NCI-H1930 (cell line): ENCODE results near the gene TMEM132C.

Experiments
- DNase-seq, 2 experiments: peaks; one replicate each; lab custom pipeline; 2025; lab: John Stamatoyannopoulos, UW

TMEM132C gene

DNA sequence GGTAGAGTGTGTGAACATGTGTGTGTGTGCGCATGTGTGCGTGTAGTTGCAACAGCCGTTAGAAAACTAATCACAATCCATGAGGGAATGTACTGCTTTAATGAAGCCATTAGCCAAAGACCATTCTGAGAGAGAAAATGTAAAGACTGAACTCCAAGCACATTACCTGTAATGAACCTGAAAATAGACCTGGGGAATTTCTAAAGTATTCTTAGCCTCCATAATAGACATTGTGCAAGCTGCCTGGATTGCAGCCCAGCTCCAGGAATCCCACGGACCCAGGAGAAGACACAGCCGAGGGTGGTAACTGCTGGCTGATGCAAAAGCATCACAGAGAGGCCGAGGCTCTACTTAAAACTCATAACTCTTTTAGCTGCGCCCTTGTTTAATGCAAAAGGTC lies 400.2 kb downstream of the TMEM132C start:
- no peak for DNase-seq

DNA sequence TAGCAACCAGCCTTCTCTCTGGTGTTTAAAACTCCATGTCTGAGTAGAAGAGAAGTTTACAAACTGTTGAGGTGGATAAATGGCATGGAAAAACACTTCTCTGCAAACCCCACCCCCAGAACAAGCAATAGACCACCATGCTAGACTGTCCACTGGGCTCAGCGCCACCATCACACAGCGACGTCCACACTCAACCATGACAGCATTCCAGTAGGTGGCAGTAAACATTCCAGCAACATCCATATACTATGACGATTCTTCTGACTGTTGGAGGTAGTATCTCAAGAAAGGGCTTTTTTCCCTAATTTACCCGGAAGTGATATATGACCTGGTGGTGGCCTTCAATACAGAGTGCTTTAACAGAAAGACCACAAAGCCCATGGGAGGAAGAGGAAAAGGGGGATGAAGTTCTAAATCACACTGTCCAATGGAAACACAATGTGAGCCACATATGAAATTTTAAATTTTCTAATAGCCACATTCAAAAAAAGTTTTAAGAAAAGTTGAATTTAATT lies 404.6 kb downstream of the TMEM132C start:
- no peak for DNase-seq

DNA sequence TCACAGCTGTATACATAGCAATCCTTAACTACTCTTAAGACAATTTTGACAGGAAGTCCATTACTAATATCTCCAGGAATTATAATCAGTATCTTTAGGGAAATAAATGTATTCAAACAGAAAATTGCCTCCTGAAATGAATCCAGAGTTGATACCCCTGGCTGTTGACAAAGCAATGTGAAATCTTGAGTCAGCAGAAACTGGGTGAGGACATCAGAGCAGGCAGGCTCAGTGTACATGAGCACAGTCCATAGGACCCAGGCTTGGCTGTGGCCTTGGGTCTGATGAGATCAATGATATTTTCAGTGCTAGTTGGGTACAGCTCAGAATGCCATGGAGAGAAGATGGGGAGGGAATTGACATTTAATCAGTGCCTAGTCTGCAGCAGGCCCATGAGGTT lies 405.5 kb downstream of the TMEM132C start:
- no peak for DNase-seq

DNA sequence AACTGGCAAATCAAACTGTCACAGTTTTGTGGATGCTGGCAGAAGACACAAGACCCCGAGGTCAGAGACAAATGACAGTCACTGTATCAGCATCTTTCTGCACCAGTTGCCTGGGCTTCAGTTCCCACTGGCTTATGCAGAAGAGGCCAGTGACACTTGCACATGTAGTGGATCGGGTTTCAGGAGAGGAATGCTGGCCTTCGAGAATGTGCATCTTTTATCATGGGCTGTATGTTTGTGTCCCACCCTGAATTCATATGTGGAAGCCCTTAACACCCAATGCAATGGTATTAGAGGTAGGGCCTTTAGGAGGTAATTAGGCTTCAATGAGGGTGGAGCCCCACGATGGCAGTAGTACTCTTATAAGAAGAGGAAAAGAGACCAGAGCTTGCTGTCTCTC lies 405.9 kb downstream of the TMEM132C start:
- no peak for DNase-seq

DNA sequence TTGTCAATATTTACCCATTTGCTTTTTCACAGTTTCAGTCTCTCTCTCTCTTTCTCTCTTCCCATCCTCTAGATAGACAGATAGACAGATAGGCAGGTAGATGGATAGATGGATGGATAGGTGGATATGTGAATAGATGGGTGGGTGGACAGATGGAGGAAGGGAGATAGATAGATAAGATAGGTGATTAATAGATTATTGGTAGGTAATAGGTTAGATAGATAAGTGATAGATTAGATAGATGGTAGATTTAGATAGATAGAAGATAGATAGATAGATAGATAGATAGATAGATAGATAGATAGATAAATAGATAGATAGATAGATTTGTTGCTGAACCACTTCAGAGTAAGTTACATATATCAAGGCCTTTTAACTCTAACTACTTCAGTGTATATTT lies 408.6 kb downstream of the TMEM132C start:
- no peak for DNase-seq

DNA sequence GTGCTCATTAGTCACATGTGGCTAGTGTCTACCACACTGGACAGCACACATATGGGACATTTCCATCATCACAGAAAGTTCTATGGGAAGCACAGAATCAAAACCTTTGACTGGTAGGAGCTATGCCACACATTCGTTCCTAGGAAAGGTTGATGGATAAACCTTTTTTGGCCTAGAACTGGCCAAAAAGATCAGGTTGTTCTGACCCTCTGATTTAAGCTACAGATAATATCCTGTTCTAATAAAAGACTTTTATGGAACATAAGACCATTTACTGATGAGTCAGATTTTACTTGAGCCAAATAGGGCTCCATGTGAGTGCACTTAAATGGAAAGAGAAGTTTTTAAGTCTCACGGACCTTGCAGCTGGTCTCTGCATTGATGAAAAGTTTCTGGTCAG lies 413.6 kb downstream of the TMEM132C start:
- no peak for DNase-seq

DNA sequence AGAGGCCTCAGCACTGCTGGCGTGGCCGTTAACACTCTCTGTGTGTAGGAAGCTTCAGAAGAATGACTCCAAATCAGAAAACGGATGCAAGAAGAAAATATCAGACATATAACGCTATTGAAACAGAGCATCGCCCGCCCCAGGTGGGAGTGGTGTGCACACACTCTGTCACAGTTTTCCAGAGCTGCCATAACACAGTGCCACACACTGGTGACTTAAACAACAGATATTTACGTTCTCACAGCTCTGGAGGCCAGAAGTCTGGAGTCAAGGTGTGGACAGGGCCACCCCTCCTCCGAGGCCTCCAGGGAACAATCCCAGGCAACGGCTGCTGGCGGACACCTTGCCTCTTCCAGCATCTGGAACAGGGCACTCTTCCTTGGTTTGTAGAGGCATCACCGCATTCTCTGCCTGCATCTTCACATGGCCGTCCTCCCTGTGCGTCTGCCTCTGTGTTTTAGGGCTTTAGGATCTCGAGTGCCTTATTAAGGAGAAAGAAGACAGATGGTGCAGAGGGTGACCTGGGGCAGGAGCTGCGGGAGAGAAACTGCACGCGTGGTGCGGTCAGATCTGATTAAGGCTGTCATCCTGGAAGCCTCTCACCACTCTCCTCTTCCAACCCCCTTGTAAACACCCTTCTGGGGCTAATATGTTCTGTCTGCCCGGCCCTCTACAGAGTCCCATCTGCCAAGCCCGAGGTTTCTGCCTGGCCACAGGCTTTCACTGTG lies 415.7 kb downstream of the TMEM132C start:
- DNase-seq, result no peak

DNA sequence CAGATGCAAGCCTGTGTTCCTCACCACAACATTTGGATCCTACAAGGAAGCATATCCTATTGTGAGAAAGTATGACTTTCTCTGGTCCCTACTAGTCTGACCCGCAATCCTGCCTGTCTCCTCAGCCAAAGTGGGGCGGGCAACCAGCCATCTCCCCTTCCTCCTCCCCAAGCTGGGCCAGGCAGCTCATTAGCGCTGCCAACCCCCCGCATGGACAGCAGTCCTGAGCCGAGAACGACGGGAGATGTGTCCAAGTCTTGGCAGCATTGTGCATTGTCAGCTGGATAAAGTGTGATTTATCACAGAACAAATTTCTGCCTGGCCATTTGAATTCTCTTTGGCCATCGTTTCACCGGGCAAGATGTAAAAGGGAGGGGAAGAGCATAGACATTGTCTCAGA lies 417.4 kb downstream of the TMEM132C start:
- no peak for DNase-seq

DNA sequence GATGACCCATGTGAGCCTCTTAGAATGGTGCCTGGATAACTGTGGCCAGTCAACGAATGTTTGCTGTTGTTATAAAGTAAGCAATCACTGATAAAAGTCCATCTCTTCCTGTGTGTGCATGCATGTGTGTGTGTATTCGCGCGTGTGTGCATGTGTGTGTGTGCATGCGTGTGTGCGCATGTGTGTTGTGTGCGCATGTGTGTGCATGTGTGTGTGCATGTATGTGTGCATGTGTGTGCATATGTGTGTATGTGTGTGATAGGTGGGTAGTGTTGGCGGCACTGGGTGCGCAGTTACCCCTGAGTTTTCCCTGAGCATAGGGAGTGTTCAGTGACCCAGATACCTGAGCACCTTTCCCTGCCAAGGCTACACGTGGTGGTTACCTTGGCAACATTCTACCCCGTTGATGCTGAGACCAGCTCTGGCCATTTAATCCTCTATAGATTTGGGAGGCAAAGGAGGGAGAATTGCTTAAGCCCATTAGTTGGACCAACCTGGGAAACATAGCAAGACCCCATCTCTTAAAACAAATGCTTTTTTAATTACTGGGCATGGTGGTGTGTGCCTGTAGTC lies 419.0 kb downstream of the TMEM132C start:
- no peak for DNase-seq

DNA sequence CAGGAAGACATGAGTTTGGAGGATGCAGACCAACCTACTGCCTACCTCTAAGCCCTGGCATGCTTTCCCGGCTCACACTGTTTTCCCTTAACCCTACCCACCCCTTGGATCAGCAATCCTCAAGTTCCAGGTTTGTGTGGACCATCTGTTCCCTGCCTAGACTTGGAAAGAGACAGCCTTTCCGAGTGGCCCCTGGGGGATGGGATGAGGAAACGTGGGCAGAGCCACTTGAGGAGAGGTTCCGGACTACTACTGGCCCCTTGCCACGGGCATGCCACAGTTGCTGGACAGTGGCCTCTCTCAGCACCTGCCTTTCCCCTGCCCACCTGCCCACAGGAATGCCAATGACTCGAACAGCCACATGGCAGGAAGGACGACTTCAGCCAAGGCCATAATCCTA lies 420.9 kb downstream of the TMEM132C start:
- no peak for DNase-seq

DNA sequence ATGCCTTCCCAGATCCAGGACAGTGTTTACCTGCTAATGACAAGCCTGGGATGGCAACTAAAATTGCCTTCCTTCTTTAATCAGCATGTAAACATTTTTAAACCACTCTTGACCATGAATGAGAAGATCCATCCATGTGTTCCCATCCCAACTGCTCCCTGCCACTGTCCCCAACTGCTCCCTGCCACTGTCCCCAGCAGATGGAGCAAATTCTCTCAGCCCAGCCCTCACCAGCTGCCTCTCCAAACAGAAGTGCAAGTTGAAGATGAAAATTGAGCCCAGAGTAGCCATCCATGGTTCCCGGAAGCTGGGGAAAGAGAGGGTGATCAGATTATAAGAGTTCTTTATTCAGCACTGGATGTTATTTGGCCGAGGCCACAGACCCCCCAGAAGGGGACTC lies 423.7 kb downstream of the TMEM132C start:
- no peak for DNase-seq

DNA sequence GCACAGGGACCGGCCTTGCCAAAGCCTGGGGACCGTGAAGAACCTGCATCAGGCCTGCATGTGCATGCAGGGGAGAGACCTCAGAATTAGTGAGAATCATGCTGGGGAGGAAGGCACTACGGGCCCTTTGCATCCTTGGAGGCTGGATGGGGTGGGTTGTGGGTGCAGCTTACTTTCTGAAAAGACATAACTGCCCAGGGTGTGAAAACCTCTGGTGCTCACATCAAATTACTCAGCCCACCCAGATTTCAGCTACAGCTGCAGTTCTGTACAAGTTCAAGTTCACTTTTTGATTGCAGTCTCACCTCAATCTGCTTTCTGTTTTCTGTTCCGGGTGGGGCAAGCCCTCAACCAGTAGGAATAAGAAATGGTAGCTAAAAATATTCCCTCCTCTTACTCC lies 426.1 kb downstream of the TMEM132C start:
- DNase-seq, result no peak

DNA sequence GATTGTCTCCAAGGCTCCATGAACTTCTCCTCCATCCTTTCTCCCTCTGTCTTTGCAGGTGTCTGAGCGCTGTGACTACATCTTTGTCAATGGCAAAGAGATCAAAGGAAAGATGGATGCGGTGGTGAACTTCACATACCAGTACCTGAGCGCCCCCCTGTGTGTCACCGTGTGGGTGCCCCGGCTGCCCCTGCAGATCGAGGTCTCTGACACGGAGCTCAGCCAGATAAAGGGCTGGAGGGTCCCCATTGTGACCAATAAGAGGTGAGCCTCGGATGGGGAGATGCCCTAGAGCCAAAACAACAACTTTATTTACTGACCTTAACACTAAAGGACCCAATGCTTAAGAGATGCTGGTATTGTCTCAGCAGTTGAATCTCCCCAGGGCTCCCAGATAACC lies 426.8 kb downstream of the TMEM132C start:
- DNase-seq, result no peak

DNA sequence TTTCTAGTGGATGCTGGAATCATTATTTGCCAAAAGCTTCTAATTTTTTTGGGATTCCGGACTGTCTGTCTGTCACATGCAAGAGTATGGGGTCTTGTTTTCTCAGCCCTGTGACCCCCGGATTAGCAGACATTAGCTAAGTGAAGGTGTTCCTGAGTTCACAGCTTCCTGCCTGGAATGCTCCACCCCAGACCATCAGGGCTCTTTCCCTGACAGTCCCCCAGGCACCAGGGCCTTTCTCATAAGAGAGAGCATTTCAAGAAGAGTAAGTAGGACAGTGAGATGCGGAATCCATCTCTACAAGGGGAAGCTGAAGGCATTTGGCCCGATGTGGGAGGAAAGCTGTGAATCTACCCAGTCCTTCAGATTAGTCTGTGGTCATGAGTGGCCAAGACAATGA lies 427.5 kb downstream of the TMEM132C start:
- no peak for DNase-seq

DNA sequence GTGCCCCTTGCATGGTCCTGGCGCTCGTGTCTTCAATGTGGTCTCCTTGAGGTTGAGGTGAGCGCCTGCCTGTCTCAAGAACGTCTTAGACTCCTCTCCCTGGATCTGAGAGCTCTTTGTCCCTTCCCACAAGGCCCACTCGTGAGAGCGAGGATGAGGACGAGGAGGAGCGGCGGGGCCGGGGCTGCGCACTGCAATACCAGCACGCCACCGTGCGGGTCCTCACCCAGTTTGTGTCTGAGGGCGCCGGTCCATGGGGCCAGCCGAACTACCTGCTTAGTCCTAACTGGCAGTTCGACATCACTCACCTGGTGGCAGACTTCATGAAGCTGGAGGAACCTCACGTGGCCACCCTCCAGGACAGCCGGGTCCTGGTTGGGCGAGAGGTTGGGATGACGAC lies 428.7 kb downstream of the TMEM132C start:
- no peak for DNase-seq

DNA sequence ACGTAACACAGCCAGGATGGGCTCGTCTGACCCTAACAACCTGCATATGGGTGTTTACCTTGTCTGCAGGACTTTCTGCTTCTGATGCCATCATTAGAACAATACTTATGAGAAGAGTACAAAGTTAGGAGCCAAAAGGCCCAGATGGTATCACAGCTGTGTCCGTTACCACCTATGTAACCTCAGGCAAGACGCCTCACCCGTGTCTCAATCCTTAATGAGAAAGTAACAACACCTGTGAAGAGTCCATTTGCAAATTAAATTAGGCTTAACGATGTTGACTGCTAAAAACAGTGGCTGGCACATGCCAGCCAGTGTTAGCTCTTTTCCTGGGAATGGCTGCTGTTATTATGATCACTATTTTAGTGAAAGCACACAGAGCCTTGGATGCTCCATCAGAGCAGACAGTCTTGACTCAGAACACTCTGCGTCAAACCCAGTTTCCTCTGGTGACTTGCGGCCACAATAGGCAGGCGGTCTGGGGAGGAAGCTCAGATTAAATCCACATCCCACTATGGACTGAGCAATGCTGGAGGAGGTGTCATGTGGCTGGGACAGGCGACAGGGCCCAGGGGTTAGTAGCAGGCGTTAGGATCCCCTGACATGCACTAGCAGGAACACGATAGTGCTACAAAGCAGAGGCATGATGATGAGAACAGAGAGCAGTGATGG lies 431.5 kb downstream of the TMEM132C start:
- no peak for DNase-seq

DNA sequence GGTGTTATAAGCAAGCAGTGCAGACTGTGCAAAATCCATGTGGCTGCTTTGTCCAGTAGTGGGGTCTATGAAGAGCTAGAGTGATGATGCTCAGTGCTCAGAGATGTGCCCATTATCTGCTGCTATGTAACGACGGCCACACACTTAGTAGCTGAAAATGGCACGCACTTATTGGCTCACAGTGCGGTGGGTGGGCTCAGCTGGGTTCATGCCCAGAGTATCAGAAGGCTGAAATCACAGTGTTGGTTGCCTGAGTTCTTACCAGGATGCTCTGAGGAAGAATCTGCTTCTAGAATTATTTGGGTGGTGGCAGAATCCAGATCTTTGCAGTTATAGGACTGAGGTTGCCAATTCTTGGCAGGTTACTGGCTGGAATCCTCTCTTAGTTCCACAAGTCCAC lies 432.1 kb downstream of the TMEM132C start:
- DNase-seq, result no peak

DNA sequence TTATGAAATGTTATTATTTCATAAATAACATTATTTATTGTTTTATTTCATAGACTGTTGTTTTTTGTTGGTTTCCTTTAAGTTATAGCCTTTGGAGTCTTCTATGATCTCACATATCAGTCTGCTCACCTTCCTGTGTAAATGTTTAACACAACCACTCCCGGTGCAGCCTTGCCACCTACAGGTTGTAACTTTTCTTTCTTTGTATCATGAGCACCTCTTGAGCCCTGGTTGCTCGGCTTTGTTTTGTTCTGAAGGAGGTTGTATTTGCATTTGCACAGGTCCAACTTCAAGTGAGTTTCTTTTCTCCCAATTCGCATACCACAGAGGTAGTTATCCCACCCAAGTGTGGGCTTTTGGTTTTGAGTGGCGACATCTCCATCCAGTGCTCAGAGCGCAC lies 435.4 kb downstream of the TMEM132C start:
- DNase-seq, result no peak

DNA sequence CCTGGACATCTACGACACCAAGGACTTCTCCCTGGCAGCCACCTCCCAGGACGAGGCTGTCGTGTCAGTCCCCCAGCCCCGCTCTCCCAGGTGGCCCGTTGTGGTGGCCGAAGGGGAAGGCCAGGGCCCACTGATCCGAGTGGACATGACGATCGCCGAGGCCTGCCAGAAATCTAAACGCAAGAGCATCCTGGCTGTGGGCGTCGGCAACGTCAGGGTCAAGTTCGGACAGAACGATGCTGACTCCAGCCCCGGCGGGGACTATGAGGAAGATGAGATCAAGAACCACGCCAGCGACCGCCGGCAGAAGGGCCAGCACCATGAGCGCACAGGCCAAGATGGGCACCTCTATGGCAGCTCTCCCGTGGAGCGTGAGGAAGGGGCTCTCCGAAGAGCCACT lies 438.2 kb downstream of the TMEM132C start:
- no peak for DNase-seq

DNA sequence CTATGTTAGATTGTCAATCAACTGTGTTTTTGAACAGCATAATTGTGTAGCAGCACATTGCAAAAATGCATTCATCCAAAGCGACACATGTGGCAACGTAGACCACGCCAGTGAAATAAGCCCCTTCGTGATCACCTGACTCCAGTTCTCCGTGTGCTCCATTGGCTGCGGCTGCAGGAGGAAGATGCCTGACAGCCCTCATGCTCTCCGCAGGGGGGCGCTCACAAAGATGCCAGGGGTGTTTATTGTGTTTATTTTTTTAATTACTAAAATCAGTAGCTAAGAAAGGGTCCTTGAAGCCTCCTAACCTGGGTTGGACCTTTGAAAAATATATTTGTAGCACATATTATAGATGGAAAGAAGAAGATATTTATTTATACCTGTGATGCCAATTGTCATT lies 440.5 kb downstream of the TMEM132C start:
- no peak for DNase-seq

DNA sequence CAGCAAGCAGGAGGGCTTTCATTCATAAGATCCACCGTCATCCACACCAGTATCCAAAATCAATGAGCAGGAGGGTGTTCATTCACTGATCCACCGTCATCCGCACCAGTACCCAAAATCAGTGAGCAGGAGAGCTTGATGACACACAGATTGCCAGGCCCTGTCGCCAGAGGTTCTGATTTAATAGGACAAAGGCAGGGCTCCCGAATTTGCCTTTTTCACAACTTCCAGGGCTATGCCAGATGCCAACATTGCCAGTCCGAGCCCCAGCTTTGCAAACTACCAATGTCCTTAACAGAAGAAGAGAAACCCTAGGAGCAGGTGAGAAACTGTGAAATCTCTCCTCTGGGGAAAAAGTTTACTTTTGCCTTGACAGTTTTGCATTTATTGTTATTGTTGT lies 441.8 kb downstream of the TMEM132C start:
- no peak for DNase-seq

DNA sequence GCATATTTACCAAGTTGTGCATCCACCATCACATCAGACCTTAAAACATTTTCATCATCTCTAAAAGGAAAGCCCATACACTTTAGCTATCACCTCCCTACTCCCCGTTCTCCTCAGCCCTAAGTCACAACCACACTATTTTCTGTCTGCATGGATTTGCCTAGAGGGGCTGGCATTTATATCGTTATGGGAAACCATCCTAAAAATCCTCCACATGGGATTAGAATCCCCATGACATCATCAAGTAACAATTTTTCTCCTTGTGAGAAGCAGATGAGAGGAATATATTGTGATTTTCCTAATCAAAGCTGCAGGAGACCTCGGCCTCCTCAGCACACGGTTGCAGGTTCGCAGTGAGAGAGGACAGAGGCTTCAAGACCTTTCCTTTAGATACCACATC lies 442.7 kb downstream of the TMEM132C start:
- DNase-seq, result no peak

DNA sequence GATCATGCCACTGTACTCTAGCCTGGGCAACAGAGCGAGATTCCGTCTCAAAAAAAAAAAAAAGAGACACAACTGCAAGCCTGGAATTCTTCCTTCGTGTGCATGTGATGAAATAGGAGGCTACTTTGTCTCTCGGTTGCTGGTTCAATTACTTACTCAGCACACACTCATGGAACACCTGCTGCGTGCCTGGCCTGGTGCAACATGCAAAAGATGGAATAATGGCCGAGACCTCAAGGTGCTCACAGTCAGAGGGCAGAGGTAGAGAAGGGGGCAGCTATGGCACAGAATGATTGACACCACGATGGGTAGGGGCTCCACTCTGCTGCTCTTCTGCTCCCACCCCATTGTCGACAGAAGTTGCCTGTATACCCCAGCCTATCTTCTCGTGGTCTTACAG lies 444.5 kb downstream of the TMEM132C start:
- no peak for DNase-seq
